Panc1 (cell line): ENCODE data around the gene VCPKMT. TPM values are rescaled to one million over a fixed set of nuclear protein-coding genes. Genes with fewer than 3 reads are reported as not detected.

ENCODE experiments used
- ATAC-seq: fragments of 200-7000 bp; cut with Tn5 transposase; 2 replicates; pipeline ENCODE4 v1.9.1; 2020; ENCODE audit warnings: mild to moderate bottlenecking, moderate library complexity
- BruUV-seq: library from RNA; stranded (reverse); fragments of 400-500 nt; replicated peaks from 2 replicates; lab custom pipeline; 2021; lab: Mats Ljungman, UMichigan
- CTCF ChIA-PET: fragments of 300-600 bp; sonication (Branson Sonifier 250); formaldehyde crosslinking; loops from one replicate; lab custom pipeline; 2022; ENCODE audit warnings: antibody characterized with exemption; lab: Charles Lee
- POLR2A ChIA-PET: fragments of 300-600 bp; sonication (Branson Sonifier 250); formaldehyde crosslinking; loops from one replicate; lab custom pipeline; 2022; ENCODE audit warnings: antibody characterized with exemption; lab: Charles Lee
- DNase-seq: peaks from one replicate; pipeline ENCODE4 v3.0.0-alpha.2; 2010; ENCODE audit warnings: low read depth, low spot score
- H3K27ac ChIP-seq: 2 replicates; pipeline ENCODE4 v1.5.1; 2011; ENCODE audit warnings: mild to moderate bottlenecking, low read length, inconsistent platforms
- H3K27me3 ChIP-seq: fragments of 200-500 bp; sonication (Bioruptor generic); 2 replicates; pipeline ENCODE4 v1.6.0; 2014; ENCODE audit warnings: low read length, inconsistent platforms; ENCODE audit not compliant: control insufficient read depth, insufficient read depth
- H3K36me3 ChIP-seq: fragments of 200-500 bp; sonication (Bioruptor generic); 2 replicates; pipeline ENCODE4 v1.5.1; 2014; ENCODE audit warnings: inconsistent platforms, mild to moderate bottlenecking, low read length, moderate library complexity; ENCODE audit not compliant: control insufficient read depth, insufficient read depth
- H3K4me1 ChIP-seq: 2 replicates; pipeline ENCODE4 v1.5.1; 2011; ENCODE audit warnings: inconsistent platforms, mild to moderate bottlenecking, low read length, moderate library complexity; ENCODE audit not compliant: control insufficient read depth, insufficient read depth
- H3K4me3 ChIP-seq, 2 experiments: 2 replicates each; pipeline ENCODE4 v1.5.1; 2011 to 2012; ENCODE audit warnings: low read depth in 2 of 2, low read length in 2 of 2, mild to moderate bottlenecking in 2 of 2, inconsistent platforms in 1 of 2, moderate library complexity in 1 of 2
- H3K9me3 ChIP-seq: fragments of 200-500 bp; sonication (Bioruptor generic); 2 replicates; pipeline ENCODE4 v1.5.1; 2014; ENCODE audit warnings: low read depth, mild to moderate bottlenecking, inconsistent platforms, low read length, moderate library complexity; ENCODE audit not compliant: control insufficient read depth, insufficient read depth
- POLR2AphosphoS5 ChIP-seq: IDR thresholded peaks from 2 replicates; pipeline ENCODE4 v1.6.1; 2012; ENCODE audit warnings: mild to moderate bottlenecking, low read depth, low read length, moderate library complexity
- SIN3A ChIP-seq: IDR thresholded peaks from 2 replicates; pipeline ENCODE4 v1.6.1; 2012; ENCODE audit warnings: low read depth, mild to moderate bottlenecking, low read length, moderate library complexity, borderline replicate concordance; ENCODE audit not compliant: insufficient read depth
- TCF7L2 ChIP-seq: IDR thresholded peaks from 2 replicates; pipeline ENCODE4 v1.6.1; 2011; ENCODE audit warnings: mild to moderate bottlenecking, low read depth, low read length, inconsistent platforms
- in situ Hi-C: cut with HindIII; loops from 2 replicates; pipeline ENCODE4 v1.10.0; 2016; ENCODE audit warnings: low sequenced_read_pairs, low pct_unique_long_range_greater_than_20kb
- intact Hi-C: fragments of 100-400 bp; cut with micrococcal nuclease; formaldehyde crosslinking; loops from one replicate; pipeline ENCODE4 v1.10.0; 2022; ENCODE audit not compliant: unreplicated experiment
- total RNA-seq: library from RNA; stranded (reverse); gene quantifications from one replicate; pipeline ENCODE4 v1.2.1, GENCODE V29; 2021; ENCODE audit not compliant: unreplicated experiment
- TF ChIP-seq, protein P1 (sequence below), 2 experiments: IDR thresholded peaks; 2 replicates each; pipeline ENCODE4 v1.6.1; 2011 to 2012; ENCODE audit warnings: low read depth in 2 of 2, control low read depth in 1 of 2, low read length in 1 of 2, mild to moderate bottlenecking in 1 of 2, moderate library complexity in 1 of 2; ENCODE audit not compliant: insufficient read depth in 1 of 2
- TF ChIP-seq, protein P2 (sequence below): fragments of 450-650 bp; IDR thresholded peaks from 2 replicates; pipeline ENCODE4 v1.5.1; 2017; ENCODE audit warnings: mild to moderate bottlenecking

Gene VCPKMT
- total RNA-seq, 1 experiment from 2014 or later, result 6.1 TPM

DNA sequence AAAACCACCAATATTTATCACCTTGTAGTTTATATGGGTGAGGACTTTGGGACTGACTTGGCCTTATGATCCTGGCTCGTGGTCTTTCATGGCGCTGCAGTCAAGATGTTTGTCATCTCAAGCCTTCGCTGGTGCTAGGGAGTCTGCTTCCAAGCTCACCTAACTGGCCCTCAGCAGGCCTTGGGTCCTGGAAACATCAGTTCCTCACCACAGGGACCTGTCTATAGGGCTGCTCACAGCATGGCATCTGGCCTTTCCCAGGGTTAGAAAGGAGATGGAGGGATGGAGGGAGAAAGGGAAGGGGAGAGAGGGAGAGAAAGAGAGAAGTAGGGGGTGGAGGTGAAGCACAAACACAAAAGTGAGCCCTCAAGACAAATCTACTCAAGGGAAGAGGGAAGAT is 31.7 kb downstream of the VCPKMT start:
- in situ Hi-C loops, result no loop called here
- ChIA-PET POLR2A (no interaction called here), CTCF (no interaction called here)
- ATAC-seq, result no peak
- no peak overlapping the region for H3K4me3 ChIP-seq
- no peak overlapping the region for H3K27ac ChIP-seq
- H3K27me3 ChIP-seq, result no peaks in the 10 kb centered on the region
- TF ChIP-seq, protein P1, sequence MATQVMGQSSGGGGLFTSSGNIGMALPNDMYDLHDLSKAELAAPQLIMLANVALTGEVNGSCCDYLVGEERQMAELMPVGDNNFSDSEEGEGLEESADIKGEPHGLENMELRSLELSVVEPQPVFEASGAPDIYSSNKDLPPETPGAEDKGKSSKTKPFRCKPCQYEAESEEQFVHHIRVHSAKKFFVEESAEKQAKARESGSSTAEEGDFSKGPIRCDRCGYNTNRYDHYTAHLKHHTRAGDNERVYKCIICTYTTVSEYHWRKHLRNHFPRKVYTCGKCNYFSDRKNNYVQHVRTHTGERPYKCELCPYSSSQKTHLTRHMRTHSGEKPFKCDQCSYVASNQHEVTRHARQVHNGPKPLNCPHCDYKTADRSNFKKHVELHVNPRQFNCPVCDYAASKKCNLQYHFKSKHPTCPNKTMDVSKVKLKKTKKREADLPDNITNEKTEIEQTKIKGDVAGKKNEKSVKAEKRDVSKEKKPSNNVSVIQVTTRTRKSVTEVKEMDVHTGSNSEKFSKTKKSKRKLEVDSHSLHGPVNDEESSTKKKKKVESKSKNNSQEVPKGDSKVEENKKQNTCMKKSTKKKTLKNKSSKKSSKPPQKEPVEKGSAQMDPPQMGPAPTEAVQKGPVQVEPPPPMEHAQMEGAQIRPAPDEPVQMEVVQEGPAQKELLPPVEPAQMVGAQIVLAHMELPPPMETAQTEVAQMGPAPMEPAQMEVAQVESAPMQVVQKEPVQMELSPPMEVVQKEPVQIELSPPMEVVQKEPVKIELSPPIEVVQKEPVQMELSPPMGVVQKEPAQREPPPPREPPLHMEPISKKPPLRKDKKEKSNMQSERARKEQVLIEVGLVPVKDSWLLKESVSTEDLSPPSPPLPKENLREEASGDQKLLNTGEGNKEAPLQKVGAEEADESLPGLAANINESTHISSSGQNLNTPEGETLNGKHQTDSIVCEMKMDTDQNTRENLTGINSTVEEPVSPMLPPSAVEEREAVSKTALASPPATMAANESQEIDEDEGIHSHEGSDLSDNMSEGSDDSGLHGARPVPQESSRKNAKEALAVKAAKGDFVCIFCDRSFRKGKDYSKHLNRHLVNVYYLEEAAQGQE (IDR thresholded peaks at IDR 0.05; ENCODE audit: insufficient read depth in 1 of 2, low read depth in 2 of 2, low read length in 1 of 2), result no peak
- TF ChIP-seq, protein P2, sequence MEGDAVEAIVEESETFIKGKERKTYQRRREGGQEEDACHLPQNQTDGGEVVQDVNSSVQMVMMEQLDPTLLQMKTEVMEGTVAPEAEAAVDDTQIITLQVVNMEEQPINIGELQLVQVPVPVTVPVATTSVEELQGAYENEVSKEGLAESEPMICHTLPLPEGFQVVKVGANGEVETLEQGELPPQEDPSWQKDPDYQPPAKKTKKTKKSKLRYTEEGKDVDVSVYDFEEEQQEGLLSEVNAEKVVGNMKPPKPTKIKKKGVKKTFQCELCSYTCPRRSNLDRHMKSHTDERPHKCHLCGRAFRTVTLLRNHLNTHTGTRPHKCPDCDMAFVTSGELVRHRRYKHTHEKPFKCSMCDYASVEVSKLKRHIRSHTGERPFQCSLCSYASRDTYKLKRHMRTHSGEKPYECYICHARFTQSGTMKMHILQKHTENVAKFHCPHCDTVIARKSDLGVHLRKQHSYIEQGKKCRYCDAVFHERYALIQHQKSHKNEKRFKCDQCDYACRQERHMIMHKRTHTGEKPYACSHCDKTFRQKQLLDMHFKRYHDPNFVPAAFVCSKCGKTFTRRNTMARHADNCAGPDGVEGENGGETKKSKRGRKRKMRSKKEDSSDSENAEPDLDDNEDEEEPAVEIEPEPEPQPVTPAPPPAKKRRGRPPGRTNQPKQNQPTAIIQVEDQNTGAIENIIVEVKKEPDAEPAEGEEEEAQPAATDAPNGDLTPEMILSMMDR, result no peak
- TF ChIP-seq TCF7L2 (no peak), SIN3A (no peak), POLR2AphosphoS5 (no peak)
- BruUV-seq, result no TSS peak
- DNase-seq, result no peak
- H3K36me3 ChIP-seq, result no peaks in the 10 kb centered on the region
- no peaks in the 10 kb centered on the region for H3K9me3 ChIP-seq
- intact Hi-C loops, result no loop called here
- no peaks in the 10 kb centered on the region; the same call in 1 of the 2 replicates for H3K4me1 ChIP-seq

DNA sequence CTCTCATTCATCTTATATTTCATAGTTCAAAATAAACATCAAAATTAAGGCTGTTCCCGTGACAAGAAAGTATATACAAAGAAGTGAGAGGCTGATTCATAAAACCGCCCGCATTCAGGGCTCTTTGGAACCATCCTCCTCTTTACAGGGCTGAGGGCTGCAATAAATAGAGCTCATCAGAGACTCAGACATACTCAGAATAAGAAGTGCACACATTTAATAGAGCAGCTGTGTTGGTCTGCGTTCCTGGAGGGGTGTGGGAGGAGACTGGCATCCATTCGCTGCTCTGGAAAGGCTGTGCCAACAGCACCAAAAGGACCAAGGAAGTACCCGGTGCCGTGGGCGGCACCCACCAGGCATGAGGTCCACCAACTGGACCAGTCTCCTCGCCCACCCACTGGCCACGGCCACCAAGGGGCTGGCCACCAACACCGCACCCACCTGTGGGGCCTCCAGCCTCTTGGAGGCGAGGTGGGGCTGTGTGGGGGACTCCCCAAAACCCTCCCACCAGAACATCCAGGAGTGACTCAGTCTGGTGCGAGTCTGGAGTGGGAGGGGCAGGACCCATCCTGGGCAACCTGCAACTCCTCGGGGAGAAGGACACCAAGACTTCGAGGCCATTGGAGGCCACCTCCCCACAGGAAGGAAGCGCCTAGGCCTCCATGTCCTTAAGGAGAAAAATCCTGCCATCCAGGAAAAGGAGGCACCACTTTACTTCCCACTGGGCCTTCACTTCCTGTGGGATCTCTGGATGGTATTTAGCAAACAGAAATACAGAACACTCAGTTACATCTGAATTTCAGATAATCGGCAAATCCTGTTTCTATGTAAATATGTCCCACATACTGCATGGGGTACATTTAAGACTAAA is 32.7 kb downstream of the VCPKMT start:
- Histone ChIP-seq H3K9me3 (no peaks in the 10 kb centered on the region), H3K36me3 (no peaks in the 10 kb centered on the region), H3K27ac (no peak overlapping the region), H3K4me3 (no peak overlapping the region), H3K27me3 (no peaks in the 10 kb centered on the region), H3K4me1 (no peaks in the 10 kb centered on the region; the same call in 1 of the 2 replicates)
- in situ Hi-C loops (no loop called here), intact Hi-C loops (no loop called here)
- POLR2A ChIA-PET, result no interaction called here
- BruUV-seq, result no TSS peak
- ATAC-seq, result no peak
- CTCF ChIA-PET, result no interaction called here
- DNase-seq, result no peak
- TF ChIP-seq SIN3A (no peak), POLR2AphosphoS5 (no peak), TCF7L2 (no peak)
- TF ChIP-seq, protein P1 (IDR thresholded peaks at IDR 0.05; ENCODE audit: insufficient read depth in 1 of 2, low read depth in 2 of 2, low read length in 1 of 2), result no peak
- TF ChIP-seq, protein P2, result no peak
